AG09309 (cell line): ENCODE data around the gene FBXL13.
"Not testable (repeated sequence)": the region's sequence is repeated elsewhere in the genome, so short reads cannot be mapped to it uniquely, and the experiment has no call there.

Experiments used
- DNase-seq: peaks from one replicate; pipeline ENCODE4 v3.0.0-alpha.2; 2010; ENCODE audit warnings: low read depth
- H3K4me3 ChIP-seq: 2 replicates; pipeline ENCODE4 v1.5.1; 2011; ENCODE audit warnings: mild to moderate bottlenecking, low read depth, low read length, moderate library complexity; ENCODE audit not compliant: control insufficient read depth

Gene FBXL13

GRCh38 chr7:102780926-102781325 lies 293.7 kb downstream of the FBXL13 start:
- not testable (repeated sequence) for DNase-seq, H3K4me3 ChIP-seq

- DNase-seq, H3K4me3 ChIP-seq: not testable (repeated sequence)
Measured at GRCh38 chr7:102778663-102779062, 295.9 kb downstream of the FBXL13 start.

GRCh38 chr7:102776217-102776616 lies 298.4 kb downstream of the FBXL13 start:
- not testable (repeated sequence) for H3K4me3 ChIP-seq, DNase-seq

- H3K4me3 ChIP-seq, DNase-seq: not testable (repeated sequence)
Measured at GRCh38 chr7:102770467-102770866, 304.1 kb downstream of the FBXL13 start.

- H3K4me3 ChIP-seq, DNase-seq: not testable (repeated sequence)
Measured at GRCh38 chr7:102769657-102770192, 304.9 kb downstream of the FBXL13 start.

GRCh38 chr7:102763295-102763905 lies 311.2 kb downstream of the FBXL13 start:
- not testable (repeated sequence) for DNase-seq, H3K4me3 ChIP-seq
